DMS153 treated with DMSO at 0.1 percent for 48 hours (cell line): ENCODE data around the gene THYN1.

Experiments
- DNase-seq: peaks from one replicate; lab custom pipeline; 2025; ENCODE audit not compliant: unreplicated experiment; lab: John Stamatoyannopoulos, UW

The THYN1 gene

DNA sequence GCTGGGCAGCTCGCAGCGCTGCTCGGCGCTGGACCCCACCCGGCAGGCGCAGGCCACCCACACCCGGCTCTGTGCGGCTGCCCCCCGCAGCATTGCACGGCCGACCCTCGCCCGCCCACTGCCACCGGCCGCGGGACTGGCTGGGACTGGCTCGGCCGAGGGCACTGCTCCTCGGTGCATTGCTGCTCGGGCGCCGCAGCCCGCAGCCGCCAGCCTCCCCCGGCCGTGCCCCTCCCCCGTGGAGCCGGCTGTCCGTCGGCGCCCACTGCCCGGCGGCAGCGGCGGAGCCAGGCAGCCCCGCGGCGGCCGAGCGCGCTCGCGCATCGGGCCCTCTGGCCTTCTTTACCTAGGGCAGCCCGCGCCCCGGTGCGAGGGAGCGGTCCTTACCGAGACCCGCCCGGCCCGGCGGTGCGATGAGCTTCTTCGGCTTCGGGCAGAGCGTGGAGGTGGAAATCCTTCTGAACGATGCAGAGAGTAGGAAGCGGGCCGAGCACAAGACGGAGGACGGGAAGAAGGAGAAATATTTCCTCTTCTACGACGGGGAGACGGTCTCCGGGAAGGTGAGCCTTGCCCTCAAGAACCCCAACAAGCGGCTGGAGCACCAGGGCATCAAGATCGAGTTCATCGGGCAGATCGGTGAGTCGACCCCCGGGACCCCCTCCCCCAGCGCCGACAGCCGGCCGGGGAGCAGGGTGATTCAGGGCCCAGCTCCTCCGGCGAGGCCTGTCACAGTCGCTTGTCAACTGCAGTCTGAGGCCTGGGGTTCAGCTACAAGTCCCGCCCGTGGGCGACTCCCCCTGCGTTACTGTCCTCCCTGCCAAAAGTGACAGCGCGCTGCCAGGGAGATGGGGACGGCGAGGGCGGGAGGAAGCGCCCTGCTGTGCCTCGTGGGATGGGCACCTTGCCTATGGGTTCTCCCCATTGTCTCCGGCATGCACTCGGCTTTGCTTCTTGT is 28.2 kb downstream of the THYN1 start:
- no peak for DNase-seq

DNA sequence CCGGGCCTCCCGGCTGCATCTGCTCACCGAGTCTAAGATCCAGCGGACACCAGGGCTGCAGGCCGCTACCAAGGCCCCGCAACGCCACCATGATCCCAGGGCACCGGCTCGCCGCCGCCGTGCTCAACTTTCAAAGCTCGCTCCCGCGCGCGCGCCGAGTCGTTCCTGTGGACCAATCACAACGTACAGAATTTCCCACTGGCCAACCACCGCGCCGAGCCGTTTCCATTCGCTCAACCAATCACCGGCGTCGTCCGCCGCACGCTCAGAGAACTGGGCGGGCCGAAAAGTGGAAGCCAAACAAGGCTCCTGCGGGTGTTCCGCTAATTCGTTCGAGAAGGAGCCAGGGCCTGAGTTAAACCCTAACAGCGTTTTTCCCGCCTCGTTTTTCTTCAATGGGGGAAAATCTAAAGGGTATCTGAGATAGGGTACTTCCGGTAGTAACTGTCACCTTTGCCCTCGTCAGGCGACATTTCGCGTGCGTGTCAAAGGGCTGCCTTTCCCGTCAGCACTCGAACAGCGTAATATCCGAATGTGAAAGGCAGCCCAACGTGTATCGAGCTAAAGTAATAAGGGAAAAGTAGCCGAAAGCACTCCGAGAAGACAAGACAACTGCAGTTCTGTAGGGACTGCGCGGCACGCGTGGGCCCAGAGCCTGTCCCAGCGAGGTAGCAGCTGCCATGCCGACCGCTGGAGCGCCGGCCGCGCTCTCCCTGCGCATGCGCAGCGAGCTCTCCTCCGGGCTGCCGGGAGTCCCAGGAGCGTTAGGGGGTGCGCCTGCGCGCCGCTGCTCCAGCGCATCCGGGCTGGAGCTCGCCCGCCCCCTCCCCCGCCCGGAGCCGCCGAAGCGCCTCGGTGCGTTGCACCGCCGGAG is 29.1 kb downstream of the THYN1 start, which contains the start of the genes NCAPD3 and VPS26B:
TSS of gene NCAPD3 (minus strand) at position 132 of the 874 bp plus-strand sequence. CDS start at position 91, 41 bp downstream.
TSS of gene VPS26B (plus strand) at position 836 of the 874 bp plus-strand sequence. CDS start 452 bp downstream, outside the sequence.
- DNase-seq: peak; percentile 93

DNA sequence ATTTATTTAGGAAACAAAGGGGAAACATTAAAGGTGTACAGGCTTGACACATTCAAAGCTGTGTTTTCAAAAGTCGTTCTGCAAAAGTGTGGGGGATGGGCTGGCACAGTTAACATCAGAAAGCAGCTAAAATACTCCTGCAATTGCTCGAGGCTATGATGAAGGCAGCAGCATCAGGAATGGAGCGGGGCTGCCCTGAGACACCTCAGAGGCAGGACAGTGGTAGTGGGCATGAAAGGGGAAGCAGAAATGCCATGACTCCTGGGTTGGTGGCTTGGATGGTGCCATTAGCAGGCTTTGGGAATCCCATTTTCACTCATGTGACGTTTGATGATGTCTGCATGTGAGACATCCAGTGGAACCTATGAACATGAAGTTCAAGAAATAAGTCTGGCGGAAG is 30.0 kb downstream of the THYN1 start:
- DNase-seq: no peak

DNA sequence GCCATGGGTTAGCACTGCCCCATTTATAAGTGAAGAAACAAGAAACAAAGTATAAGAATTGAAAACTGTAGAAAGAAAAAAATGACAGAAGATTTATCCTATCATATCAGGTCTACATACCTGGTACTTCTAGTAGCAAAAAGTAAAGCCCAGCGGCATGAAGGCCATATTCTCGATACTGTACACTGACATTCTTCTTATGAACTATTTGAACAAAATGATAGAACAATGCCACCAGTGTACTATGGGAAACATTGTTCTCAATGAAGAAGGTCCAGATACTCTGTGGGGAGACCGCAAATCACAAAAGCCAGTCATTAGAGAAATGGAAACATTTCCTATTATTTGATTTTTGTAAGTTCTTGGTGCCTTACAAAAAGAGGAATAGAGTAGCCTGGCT is 36.3 kb downstream of the THYN1 start:
- no peak for DNase-seq

DNA sequence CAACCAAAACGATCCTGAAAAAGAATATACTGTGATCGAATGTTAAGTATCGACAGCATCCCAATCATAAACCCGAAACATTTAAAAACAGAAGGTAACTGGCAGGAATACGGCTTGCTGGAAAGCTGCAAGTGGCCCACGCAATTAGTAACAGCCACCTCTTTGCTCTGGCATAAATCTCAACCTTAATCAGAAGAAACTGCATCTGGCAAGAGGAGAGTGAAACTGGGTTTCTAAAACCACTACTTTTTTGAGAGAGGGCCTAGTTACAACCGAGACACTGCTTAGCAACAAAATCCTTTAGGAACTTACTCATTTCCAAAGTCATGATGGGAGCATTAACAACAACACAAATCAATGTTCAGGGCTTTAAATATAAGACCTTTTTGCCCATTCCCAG is 37.3 kb downstream of the THYN1 start:
- no peak for DNase-seq

DNA sequence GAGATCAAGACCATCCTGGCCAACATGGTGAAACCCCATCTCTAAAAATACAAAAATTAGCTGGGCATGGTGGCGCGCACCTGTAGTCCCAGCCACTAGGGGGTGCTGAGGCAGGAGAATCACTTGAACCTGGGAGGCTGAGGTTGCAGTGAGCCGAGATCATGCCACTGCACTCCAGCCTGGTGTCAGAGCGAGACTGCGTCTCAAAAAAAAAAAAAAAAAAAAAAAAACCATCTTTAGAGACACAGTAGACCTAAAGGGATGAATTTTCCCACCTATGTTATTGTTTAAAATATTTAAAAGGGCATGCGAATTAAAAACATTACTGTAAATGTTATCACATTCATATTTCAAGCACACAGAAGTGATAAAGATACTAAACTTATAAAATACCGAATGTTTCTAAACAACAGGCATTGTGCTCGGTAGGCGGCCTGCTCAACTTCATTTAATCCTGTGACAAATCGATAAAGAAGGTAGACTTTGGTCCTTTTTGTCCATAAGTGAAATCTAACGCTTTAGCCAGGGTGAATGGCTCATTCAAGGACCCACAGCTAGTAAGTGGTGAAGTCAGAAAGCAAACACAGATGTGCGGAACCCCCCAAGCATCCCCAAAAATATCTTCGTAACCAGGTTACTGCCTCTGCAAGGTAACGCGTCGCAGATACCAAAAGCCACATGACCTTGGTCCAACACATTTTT is 45.5 kb downstream of the THYN1 start:
- no peak for DNase-seq

DNA sequence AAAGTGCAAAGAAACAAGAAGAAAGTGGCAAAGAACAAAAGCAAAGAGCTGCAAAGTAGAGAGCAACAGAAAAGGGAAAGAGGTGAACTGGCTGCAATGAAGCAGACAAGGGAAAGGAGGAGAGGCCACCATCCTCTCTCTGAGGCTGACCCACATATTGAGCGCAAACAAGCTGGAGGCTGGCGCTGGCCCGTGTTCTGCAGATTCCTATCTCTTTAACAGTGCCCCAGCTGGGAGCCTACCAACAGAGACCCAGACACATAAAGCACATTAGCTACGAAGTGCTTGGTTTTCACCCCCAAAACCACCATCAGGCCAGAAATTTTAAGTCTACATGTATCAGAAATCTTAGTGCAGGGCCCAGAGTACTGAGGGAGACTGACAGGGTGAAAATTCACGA is 47.0 kb downstream of the THYN1 start:
- DNase-seq: no peak

DNA sequence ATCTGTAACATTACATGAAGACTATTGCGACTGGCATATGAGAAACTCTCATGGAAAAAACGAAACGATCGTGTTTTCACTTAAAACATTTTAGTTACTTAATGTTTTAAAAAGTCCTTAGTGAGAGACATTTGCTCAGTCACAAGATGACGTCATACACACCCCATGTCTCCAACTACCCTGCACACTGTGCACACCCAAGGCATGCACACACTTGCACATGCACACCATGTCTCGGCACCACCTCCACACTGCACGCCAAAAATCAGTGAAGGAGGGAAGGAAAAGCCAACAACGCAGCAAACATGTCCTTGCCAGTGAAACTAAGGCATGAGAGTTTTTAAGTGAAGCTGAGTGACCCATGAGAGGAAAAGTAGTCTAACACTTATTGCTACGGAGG is 47.4 kb downstream of the THYN1 start:
- DNase-seq: no peak

DNA sequence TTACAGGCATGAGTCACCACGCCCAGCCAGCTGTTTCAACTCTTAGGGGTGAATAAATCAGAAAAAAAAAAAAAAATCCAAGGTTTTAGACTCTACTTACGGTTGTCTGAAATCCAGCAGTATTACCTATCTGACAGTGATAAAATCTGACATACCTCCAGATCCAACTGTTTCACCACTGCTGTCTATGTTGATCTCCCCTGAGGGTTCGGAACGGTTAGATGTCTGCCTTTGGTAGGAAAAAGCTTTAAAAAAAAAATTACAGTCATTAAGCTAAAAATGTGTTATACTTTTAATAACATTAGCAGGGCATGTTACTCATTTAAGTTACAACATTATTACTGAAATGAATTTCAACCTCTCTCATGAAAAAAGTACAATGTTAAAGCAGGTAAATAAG is 50.5 kb downstream of the THYN1 start:
- no peak for DNase-seq

DNA sequence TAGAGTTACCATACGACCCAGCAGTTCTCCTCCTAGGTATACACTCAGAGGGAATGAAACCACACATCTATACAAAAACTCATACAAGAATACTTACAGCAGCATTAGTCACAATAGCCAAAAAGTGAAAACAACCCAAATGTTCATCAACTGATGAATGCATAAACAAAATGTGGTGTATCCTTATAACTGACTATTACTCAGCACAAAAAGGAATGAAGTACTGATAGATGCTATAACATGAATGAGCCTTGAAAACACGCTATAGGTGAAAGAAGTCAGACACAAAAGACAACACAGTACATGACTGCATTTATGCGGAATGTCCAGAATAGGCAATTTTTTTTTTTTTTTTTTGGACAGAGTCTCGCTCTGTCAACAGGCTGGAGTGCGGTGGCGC is 52.5 kb downstream of the THYN1 start:
- no peak for DNase-seq

DNA sequence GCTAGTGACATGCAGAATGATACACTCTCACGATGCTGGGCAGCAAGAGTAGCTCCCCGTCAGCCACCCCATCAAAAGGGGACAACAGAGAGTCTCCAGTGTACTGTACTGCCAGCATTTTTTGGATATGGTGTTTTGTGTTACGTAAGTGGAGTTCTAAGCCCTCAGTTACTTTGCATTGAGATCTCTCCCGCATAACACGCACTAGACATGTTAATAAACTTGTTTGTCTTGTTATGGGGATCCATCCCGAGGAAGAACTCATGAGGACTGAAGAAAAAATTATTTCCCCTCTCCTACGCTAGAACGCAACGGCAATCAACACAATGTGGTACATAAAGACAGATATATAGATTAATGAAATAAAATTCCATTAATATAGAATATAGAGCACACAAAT is 53.6 kb downstream of the THYN1 start:
- DNase-seq: no peak
